ENCODE data around the gene IKBKE.

The IKBKE gene

GRCh38 chr1:206455666-206456344, 14.5 kb upstream of the IKBKE start:
- DNase-seq: no peak

GRCh38 chr1:206456577-206457370, 13.5 kb upstream of the IKBKE start:
- no peak for DNase-seq

- DNase-seq: no peak
Measured at GRCh38 chr1:206457408-206458120, 12.7 kb upstream of the IKBKE start.

GRCh38 chr1:206459703-206460102, 10.6 kb upstream of the IKBKE start:
- no peak for DNase-seq

- no peak for DNase-seq
Measured at GRCh38 chr1:206460836-206461426, 9.3 kb upstream of the IKBKE start.

GRCh38 chr1:206461602-206462455, 8.4 kb upstream of the IKBKE start:
- DNase-seq: peak; percentile 51

GRCh38 chr1:206463137-206463536, 7.1 kb upstream of the IKBKE start:
- no peak for DNase-seq

- no peak for DNase-seq
Measured at GRCh38 chr1:206463911-206464310, 6.4 kb upstream of the IKBKE start.

- no peak for DNase-seq
Measured at GRCh38 chr1:206464456-206464964, 5.8 kb upstream of the IKBKE start.

GRCh38 chr1:206465951-206466350, 4.3 kb upstream of the IKBKE start:
- no peak for DNase-seq

- DNase-seq: no peak
Measured at GRCh38 chr1:206466840-206467649, 3.2 kb upstream of the IKBKE start.

GRCh38 chr1:206467915-206468314, 2.4 kb upstream of the IKBKE start:
- no peak for DNase-seq

- DNase-seq: no peak
Measured at GRCh38 chr1:206468571-206468970, 1.7 kb upstream of the IKBKE start.

- no peak for DNase-seq
Measured at GRCh38 chr1:206469411-206469932, 804 bp upstream of the IKBKE start.

- DNase-seq: no peak
Measured at GRCh38 chr1:206470692-206471414, 577 bp downstream of the IKBKE start.

- DNase-seq: no peak
Measured at GRCh38 chr1:206471415-206471801, 1.1 kb downstream of the IKBKE start.

GRCh38 chr1:206472024-206472423, 1.7 kb downstream of the IKBKE start:
- DNase-seq: no peak

GRCh38 chr1:206472454-206472853, 2.2 kb downstream of the IKBKE start:
- DNase-seq: no peak

GRCh38 chr1:206472886-206473285, 2.6 kb downstream of the IKBKE start:
- no peak for DNase-seq

- DNase-seq: no peak
Measured at GRCh38 chr1:206476058-206476457, 5.8 kb downstream of the IKBKE start.
